ENCODE measurements around the gene HSPA4.

The HSPA4 gene

DNA sequence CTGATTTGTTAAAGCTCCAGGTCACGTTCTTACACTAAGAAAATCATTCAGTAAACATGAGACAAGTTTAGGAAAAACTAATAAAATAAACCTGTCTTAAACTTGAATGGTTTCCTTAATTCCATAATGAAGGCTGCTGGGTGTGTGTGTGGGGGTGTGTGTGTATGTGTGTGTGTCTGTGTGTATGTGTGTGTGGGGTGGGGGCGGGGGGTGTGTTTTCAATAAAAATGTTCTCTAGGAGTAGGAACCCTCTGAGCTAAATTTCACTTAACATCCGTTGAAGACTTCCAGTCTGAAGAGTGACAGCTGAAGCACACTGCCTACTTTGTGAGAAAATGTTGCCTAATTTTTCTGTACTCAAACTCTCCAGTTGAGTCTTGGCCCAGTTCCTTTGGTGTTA is 54.5 kb downstream of the HSPA4 start:
- H3K36me3 ChIP-seq (ENCODE audit: insufficient read depth, low read length), result peaks cover 43% of the 10 kb centered on the region
- H2AFZ ChIP-seq (ENCODE audit: low read depth, low read length), result no peak overlapping the region
- no peaks in the 10 kb centered on the region; the same call in 1 of the 2 replicates for H4K20me1 ChIP-seq (ENCODE audit: insufficient read depth, low read length)
- H3K27me3 ChIP-seq (ENCODE audit: insufficient read depth, low read length, poor library complexity), result no peaks in the 10 kb centered on the region
- H3K9me3 ChIP-seq (ENCODE audit: insufficient read depth, low read length, severe bottlenecking), result no peaks in the 10 kb centered on the region
- peaks cover 1% of the 10 kb centered on the region for H3K4me1 ChIP-seq (ENCODE audit: insufficient read depth, low read length)
- no peak overlapping the region for H3K4me2 ChIP-seq (ENCODE audit: insufficient read depth, low read length)
- DNase-seq, result no peak
- no peak overlapping the region for H3K9ac ChIP-seq (ENCODE audit: low read depth, low read length)
- H3K79me2 ChIP-seq (ENCODE audit: insufficient read depth, low read length), result no peaks in the 10 kb centered on the region
- no peak for ATAC-seq (ENCODE audit: insufficient read depth, low read depth)
- no peak overlapping the region for H3K27ac ChIP-seq (ENCODE audit: low read length)
- H3K4me3 ChIP-seq (ENCODE audit: low read depth in 1 of 2, low read length in 2 of 2), result no peak overlapping the region
- no peak for TF ChIP-seq EZH2 (IDR thresholded peaks at IDR 0.05; ENCODE audit: borderline replicate concordance, low read depth, low read length, severe bottlenecking)
- TF ChIP-seq, protein P1, sequence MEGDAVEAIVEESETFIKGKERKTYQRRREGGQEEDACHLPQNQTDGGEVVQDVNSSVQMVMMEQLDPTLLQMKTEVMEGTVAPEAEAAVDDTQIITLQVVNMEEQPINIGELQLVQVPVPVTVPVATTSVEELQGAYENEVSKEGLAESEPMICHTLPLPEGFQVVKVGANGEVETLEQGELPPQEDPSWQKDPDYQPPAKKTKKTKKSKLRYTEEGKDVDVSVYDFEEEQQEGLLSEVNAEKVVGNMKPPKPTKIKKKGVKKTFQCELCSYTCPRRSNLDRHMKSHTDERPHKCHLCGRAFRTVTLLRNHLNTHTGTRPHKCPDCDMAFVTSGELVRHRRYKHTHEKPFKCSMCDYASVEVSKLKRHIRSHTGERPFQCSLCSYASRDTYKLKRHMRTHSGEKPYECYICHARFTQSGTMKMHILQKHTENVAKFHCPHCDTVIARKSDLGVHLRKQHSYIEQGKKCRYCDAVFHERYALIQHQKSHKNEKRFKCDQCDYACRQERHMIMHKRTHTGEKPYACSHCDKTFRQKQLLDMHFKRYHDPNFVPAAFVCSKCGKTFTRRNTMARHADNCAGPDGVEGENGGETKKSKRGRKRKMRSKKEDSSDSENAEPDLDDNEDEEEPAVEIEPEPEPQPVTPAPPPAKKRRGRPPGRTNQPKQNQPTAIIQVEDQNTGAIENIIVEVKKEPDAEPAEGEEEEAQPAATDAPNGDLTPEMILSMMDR (IDR thresholded peaks at IDR 0.05; ENCODE audit: borderline replicate concordance, extremely low read depth, low read length, poor library complexity, severe bottlenecking), result no peak

DNA sequence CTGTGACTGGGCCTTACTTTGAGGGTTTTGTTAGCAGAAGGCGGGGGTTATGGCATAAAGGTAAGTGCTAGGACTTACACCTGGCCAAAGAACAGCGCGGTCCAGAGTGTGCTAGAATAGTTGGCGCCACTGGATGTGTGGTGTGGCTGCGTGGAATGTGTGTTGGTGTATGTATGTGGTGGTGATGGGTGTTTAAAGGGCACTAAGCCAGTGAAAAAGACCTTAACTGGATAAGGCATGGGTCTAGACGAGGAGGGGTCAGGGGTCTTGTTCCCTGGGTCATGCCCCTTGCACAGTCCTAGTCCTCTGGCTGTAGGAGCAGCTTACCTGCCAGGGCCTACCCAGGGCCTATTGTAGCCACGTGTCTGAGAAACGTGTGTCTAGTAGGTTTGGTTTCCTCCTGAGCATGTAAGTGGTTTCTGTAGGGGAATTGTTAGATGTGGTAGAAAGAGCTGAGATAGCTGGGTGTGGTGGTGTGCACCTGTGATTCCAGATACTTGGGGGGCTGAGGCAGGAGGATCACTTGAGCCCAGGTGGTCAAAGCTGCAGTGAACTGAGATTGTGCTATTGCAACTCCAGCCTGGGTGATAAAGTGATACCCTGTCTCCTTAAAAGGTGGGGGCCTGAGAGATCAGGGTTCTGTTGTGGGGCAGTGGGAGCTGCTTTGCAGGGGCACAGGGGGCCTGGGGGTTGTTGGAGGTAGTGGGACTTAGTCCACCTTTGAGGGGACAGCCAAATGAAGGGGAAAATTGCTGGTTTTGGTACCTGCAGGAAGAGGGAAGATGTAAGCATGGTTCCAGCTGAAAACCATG is 55.2 kb downstream of the HSPA4 start:
- H4K20me1 ChIP-seq (ENCODE audit: insufficient read depth, low read length), result no peaks in the 10 kb centered on the region; the same call in 1 of the 2 replicates
- DNase-seq, result no peak
- no peaks in the 10 kb centered on the region for H3K27me3 ChIP-seq (ENCODE audit: insufficient read depth, low read length, poor library complexity)
- H2AFZ ChIP-seq (ENCODE audit: low read depth, low read length), result no peak overlapping the region
- no peak for TF ChIP-seq EZH2 (IDR thresholded peaks at IDR 0.05; ENCODE audit: borderline replicate concordance, low read depth, low read length, severe bottlenecking)
- TF ChIP-seq, protein P1 (IDR thresholded peaks at IDR 0.05; ENCODE audit: borderline replicate concordance, extremely low read depth, low read length, poor library complexity, severe bottlenecking), result no peak
- no peaks in the 10 kb centered on the region for H3K79me2 ChIP-seq (ENCODE audit: insufficient read depth, low read length)
- H3K4me2 ChIP-seq (ENCODE audit: insufficient read depth, low read length), result no peak overlapping the region
- H3K27ac ChIP-seq (ENCODE audit: low read length), result no peak overlapping the region
- H3K4me3 ChIP-seq (ENCODE audit: low read depth in 1 of 2, low read length in 2 of 2), result no peak overlapping the region
- ATAC-seq (ENCODE audit: insufficient read depth, low read depth), result peak; percentile 53
- no peak overlapping the region for H3K9ac ChIP-seq (ENCODE audit: low read depth, low read length)
- no peaks in the 10 kb centered on the region for H3K9me3 ChIP-seq (ENCODE audit: insufficient read depth, low read length, severe bottlenecking)
- H3K4me1 ChIP-seq (ENCODE audit: insufficient read depth, low read length), result peaks cover 4% of the 10 kb centered on the region
- peaks cover 37% of the 10 kb centered on the region for H3K36me3 ChIP-seq (ENCODE audit: insufficient read depth, low read length)

DNA sequence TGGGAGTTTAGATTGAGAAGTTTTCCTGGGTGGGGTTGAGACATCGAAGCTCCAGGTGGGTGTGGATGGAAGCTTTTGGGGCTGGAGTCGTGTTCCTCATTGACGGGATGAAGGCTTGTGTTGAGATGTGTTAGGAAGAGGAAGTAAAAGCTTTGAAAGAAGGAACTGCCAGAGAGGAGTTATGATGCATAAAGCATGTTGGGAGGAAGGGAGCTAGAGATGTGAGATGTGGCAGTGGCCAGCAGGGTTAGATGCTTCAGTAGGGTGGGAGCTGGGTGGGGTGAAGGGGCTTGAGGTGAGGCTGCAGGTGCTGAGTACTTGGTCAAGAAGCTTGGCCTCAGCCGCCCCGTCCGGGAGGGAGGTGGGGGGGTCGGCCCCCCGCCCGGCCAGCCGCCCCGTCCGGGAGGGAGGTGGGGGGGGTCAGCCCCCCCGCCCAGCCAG is 56.7 kb downstream of the HSPA4 start:
- H3K4me2 ChIP-seq (ENCODE audit: insufficient read depth, low read length), result no peak overlapping the region
- H3K27ac ChIP-seq (ENCODE audit: low read length), result no peak overlapping the region
- no peak overlapping the region for H3K4me3 ChIP-seq (ENCODE audit: low read depth in 1 of 2, low read length in 2 of 2)
- H3K36me3 ChIP-seq (ENCODE audit: insufficient read depth, low read length), result peaks cover 23% of the 10 kb centered on the region
- H3K27me3 ChIP-seq (ENCODE audit: insufficient read depth, low read length, poor library complexity), result no peaks in the 10 kb centered on the region
- ATAC-seq (ENCODE audit: insufficient read depth, low read depth) (no peak), DNase-seq (no peak)
- H4K20me1 ChIP-seq (ENCODE audit: insufficient read depth, low read length), result no peaks in the 10 kb centered on the region; the same call in 1 of the 2 replicates
- no peaks in the 10 kb centered on the region for H3K9me3 ChIP-seq (ENCODE audit: insufficient read depth, low read length, severe bottlenecking)
- H3K9ac ChIP-seq (ENCODE audit: low read depth, low read length), result no peak overlapping the region
- H3K79me2 ChIP-seq (ENCODE audit: insufficient read depth, low read length), result no peaks in the 10 kb centered on the region
- TF ChIP-seq, protein P1 (IDR thresholded peaks at IDR 0.05; ENCODE audit: borderline replicate concordance, extremely low read depth, low read length, poor library complexity, severe bottlenecking), result no peak
- no peak for TF ChIP-seq EZH2 (IDR thresholded peaks at IDR 0.05; ENCODE audit: borderline replicate concordance, low read depth, low read length, severe bottlenecking)
- H3K4me1 ChIP-seq (ENCODE audit: insufficient read depth, low read length), result peaks cover 4% of the 10 kb centered on the region
- no peak overlapping the region for H2AFZ ChIP-seq (ENCODE audit: low read depth, low read length)
